Astrocyte of the spinal cord (primary cell): ENCODE measurements around the gene CFD.

Source experiments
- DNase-seq: peaks from one replicate; pipeline ENCODE4 v3.0.0; 2011; ENCODE audit warnings: low read depth, low spot score
- H3K4me3 ChIP-seq: 2 replicates; pipeline ENCODE4 v1.5.1; 2011; ENCODE audit warnings: low read depth, mild to moderate bottlenecking, low read length, moderate library complexity
- in situ Hi-C: cut with HindIII; loops from 2 replicates; pipeline ENCODE4 v1.10.0; 2017; ENCODE audit warnings: low sequenced_read_pairs
- TF ChIP-seq, protein P1 (sequence below): IDR thresholded peaks from 2 replicates; pipeline ENCODE4 v1.5.1; 2012; ENCODE audit warnings: low read depth, mild to moderate bottlenecking, low read length, inconsistent platforms

Gene CFD

DNA sequence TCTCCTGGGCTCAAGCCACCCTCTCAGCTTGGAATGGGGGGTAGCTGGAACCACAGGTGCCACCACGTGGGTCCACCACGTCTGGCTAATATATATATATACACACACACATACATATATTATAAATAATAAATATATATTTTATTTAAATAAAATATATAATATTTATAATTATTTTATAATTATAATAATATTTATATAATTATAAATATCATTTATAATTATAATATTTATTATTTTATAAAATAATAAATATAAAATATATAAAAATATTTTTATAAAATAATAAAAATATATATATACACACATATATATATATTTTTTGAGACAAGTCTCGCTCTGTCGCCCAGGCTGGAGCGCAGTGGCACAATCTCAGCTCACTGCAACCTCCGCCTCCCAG is 4.9 kb upstream of the CFD start:
- TF ChIP-seq, protein P1, sequence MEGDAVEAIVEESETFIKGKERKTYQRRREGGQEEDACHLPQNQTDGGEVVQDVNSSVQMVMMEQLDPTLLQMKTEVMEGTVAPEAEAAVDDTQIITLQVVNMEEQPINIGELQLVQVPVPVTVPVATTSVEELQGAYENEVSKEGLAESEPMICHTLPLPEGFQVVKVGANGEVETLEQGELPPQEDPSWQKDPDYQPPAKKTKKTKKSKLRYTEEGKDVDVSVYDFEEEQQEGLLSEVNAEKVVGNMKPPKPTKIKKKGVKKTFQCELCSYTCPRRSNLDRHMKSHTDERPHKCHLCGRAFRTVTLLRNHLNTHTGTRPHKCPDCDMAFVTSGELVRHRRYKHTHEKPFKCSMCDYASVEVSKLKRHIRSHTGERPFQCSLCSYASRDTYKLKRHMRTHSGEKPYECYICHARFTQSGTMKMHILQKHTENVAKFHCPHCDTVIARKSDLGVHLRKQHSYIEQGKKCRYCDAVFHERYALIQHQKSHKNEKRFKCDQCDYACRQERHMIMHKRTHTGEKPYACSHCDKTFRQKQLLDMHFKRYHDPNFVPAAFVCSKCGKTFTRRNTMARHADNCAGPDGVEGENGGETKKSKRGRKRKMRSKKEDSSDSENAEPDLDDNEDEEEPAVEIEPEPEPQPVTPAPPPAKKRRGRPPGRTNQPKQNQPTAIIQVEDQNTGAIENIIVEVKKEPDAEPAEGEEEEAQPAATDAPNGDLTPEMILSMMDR = no peak
- DNase-seq = no peak
- no peak overlapping the region for H3K4me3 ChIP-seq
- in situ Hi-C loops = no loop called here

DNA sequence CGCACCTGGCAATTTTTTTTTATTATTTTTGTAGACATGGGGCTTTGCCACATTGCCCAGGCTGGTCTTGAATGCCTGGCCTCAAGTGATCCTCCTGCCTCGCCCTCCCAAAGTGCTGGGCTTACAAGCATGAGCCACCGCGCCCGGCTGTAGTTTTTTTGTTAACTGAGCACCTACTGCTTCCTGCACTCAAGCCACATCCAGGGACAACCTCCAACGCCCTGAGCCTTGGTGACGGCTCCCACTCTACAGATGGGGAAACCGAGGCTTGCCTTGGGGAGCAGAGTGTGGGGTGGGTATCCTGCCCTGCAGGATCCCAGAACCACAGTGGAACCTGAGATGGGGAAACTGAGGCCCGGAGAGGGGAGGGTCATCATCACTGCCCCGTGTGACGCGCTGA is 4.3 kb upstream of the CFD start:
- TF ChIP-seq, protein P1 = no peak
- DNase-seq = no peak
- in situ Hi-C loops = no loop called here

DNA sequence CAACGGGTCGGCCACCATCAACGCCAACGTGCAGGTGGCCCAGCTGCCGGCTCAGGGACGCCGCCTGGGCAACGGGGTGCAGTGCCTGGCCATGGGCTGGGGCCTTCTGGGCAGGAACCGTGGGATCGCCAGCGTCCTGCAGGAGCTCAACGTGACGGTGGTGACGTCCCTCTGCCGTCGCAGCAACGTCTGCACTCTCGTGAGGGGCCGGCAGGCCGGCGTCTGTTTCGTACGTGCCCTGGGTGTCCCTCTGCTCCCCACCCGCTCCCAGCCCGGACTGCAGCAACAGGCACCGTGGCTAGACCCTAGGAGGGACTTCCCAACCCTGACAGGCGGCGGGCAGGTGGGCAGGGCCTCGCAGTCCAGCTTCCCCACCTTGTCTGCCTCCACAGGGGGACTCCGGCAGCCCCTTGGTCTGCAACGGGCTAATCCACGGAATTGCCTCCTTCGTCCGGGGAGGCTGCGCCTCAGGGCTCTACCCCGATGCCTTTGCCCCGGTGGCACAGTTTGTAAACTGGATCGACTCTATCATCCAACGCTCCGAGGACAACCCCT is 3.8 kb upstream of the CFD start:
- in situ Hi-C loops = no loop called here
- H3K4me3 ChIP-seq = no peak overlapping the region
- DNase-seq = no peak
- TF ChIP-seq, protein P1 = no peak

More for the DNA sequence above, 4.3 kb upstream of the CFD start:
- no peak overlapping the region for H3K4me3 ChIP-seq

DNA sequence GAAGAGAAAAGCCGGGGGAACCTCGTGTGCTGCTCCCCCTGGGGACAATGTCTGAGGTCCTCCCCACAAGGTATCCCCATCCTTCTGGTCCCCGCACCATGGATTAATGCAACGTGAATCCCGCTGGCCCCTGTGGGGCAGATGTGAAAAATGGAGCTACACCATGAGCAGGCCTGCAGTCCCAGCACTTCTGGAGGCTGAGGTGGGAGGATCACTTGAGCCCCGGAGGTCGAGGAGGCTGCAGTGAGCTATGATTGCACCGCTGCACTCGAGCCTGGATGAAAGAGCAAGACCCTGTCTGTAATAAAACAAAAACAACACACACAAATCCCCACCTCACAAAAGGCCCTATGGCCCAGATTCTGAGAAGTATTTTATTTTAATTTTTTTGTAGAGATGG is 1.2 kb upstream of the CFD start:
- no peak overlapping the region for H3K4me3 ChIP-seq
- in situ Hi-C loops = no loop called here
- TF ChIP-seq, protein P1 = no peak
- DNase-seq = no peak

DNA sequence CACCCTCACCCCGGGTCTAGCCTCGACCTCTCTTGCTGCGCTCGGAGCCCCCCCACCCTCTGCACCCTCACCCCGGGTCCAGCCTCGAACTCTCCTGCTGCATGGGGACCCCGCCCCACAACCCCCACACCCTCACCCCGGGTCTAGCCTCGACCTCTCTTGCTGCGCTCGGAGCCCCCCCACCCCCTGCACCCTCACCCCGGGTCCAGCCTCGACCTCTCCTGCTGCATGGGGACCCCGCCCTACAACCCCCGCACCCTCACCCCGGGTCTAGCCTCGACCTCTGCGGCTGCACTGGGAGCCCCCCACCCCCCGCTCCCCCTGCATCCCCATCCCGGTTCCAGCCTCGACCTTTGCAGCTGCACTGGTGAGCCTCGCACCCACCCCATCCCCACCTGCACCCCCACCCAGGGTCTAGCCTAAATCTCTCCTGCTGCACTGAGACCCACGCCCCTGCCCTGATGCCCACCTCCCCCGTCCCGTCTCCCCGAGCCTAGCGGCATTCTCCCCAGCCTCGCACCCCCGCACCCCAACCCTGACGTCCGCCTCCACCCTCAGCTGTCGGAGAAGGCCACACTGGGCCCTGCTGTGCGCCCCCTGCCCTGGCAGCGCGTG is 1.8 kb downstream of the CFD start:
- in situ Hi-C loops = no loop called here
- no peak overlapping the region for H3K4me3 ChIP-seq
- TF ChIP-seq, protein P1 = no peak
- DNase-seq = no peak

DNA sequence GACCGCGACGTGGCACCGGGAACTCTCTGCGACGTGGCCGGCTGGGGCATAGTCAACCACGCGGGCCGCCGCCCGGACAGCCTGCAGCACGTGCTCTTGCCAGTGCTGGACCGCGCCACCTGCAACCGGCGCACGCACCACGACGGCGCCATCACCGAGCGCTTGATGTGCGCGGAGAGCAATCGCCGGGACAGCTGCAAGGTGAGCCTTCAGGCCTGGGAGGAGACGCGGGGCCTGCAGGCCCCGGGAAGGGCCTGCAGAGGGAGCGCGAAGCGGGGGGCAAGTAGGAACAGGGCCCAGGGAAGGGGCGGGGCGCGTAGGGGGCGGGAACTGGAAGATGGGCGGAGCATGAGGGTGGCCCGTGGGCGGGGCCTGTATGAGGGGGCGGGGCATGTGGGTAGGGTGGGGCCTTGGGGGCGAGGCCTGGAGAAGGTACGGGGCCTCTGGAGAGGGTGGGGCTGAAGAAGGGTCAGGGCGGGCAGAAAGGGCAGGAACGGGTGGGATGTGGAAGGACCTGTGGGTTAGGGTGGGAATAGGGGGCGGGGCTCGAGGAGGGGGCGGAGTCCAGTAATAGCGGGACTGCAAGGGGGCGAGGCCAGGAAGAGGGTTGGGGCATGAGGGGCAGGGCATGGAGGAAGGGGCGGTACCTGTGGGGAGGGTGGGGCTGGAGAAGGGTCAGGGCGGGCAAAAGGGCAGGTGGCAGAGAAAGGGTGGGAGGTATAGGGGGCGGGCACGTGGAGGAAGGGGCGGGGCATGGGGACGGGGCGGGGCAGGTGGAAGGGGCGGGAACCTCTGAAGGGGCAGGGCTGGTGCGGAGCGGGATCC is 2.5 kb downstream of the CFD start:
- TF ChIP-seq, protein P1 = peak; percentile 21
- no peak overlapping the region for H3K4me3 ChIP-seq
- in situ Hi-C loops = no loop called here
- peak; percentile 23 for DNase-seq
